HepG2 (cell line): Measurements from ENCODE around the gene ADARB2. TPM values are rescaled to one million over a fixed set of nuclear protein-coding genes. Genes with fewer than 3 reads are reported as not detected.
"Not testable (repeated sequence)": the region's sequence is repeated elsewhere in the genome, so short reads cannot be mapped to it uniquely, and the experiment has no call there.

Source experiments
- ATAC-seq: fragments of 200-7000 bp; cut with Tn5 transposase; 3 replicates; pipeline ENCODE4 v1.9.1; 2020; ENCODE audit warnings: mild to moderate bottlenecking, moderate library complexity
- BruUV-seq: library from RNA; stranded (reverse); fragments of 400-500 nt; replicated peaks from 2 replicates; lab custom pipeline; 2021; lab: Mats Ljungman, UMichigan
- CTCF ChIA-PET: fragments of 300-600 bp; formaldehyde crosslinking; extraction: SDS; loops from one replicate; lab custom pipeline; 2021; ENCODE audit warnings: low total read pairs, inconsistent platforms, low intra/inter-chr PET ratio; lab: Yijun Ruan, JAX
- POLR2A ChIA-PET: fragments of 350-600 bp; sonication (Branson Sonifier 250); formaldehyde crosslinking; loops from one replicate; lab custom pipeline; 2020; ENCODE audit warnings: antibody characterized with exemption, inconsistent platforms; lab: Yijun Ruan, JAX
- DNase-seq: peaks from one replicate; pipeline ENCODE4 v3.0.0-alpha.2; 2015; ENCODE audit warnings: low spot score
- FAIRE-seq: peaks from 3 replicates; lab custom pipeline; 2011; peaks lifted over from hg19 to GRCh38; lab: Jason Lieb, UNC
- H2AFZ ChIP-seq: one replicate; pipeline ENCODE4 v1.6.1; 2011; ENCODE audit warnings: low read length, inconsistent platforms
- H3K27ac ChIP-seq: fragments of 300-600 bp; 3 replicates; pipeline ENCODE4 v1.8.0; 2011; ENCODE audit warnings: mixed run types, mild to moderate bottlenecking, mixed read lengths, low read length, inconsistent platforms; ENCODE audit not compliant: insufficient read depth; ENCODE audit errors: extremely low read length
- H3K27me3 ChIP-seq, 2 experiments: fragments of 200-600 bp in 1 of 2; 2 replicates in 1 of 2; 3 replicates in 1 of 2; pipeline versions ENCODE4 v1.6.0 to v1.8.0; 2011; ENCODE audit warnings: low read length in 2 of 2, mild to moderate bottlenecking in 2 of 2, moderate library complexity in 2 of 2, inconsistent platforms in 1 of 2; ENCODE audit not compliant: insufficient read depth in 2 of 2, control insufficient read depth in 1 of 2
- H3K36me3 ChIP-seq, 2 experiments: fragments of 200-600 bp in 1 of 2; replicated peaks in 1 of 2; 2 replicates in 1 of 2; 3 replicates in 1 of 2; pipeline versions ENCODE4 v1.5.1 to v1.8.0; 2011; ENCODE audit warnings: low read length in 2 of 2, inconsistent platforms in 1 of 2; ENCODE audit not compliant: insufficient read depth in 2 of 2, control insufficient read depth in 1 of 2
- H3K4me1 ChIP-seq: 2 replicates; pipeline ENCODE4 v1.5.1; 2012; ENCODE audit warnings: low read length, inconsistent platforms; ENCODE audit not compliant: insufficient read depth
- H3K4me2 ChIP-seq: 2 replicates; pipeline ENCODE4 v1.6.0; 2011; ENCODE audit warnings: low read depth, low read length, inconsistent platforms
- H3K4me3 ChIP-seq, 3 experiments: fragments of 200-600 bp in 1 of 3; sonication (generic), shearing (Covaris generic) in 1 of 3; replicated peaks in 1 of 3; 2 replicates each; pipeline ENCODE4 v1.5.1; 2011 to 2016; ENCODE audit warnings: low read length in 3 of 3, inconsistent platforms in 2 of 3, low read depth in 2 of 3, mild to moderate bottlenecking in 2 of 3, control low read depth in 1 of 3, mixed read lengths in 1 of 3; ENCODE audit not compliant: insufficient read depth in 1 of 3
- H3K79me2 ChIP-seq: one replicate; pipeline ENCODE4 v1.6.1; 2011; ENCODE audit warnings: low read length, inconsistent platforms; ENCODE audit not compliant: insufficient read depth
- H3K9ac ChIP-seq: 2 replicates; pipeline ENCODE4 v1.6.0; 2011; ENCODE audit warnings: mild to moderate bottlenecking, low read depth, low read length, inconsistent platforms; ENCODE audit not compliant: insufficient read depth
- H3K9me3 ChIP-seq: 2 replicates; pipeline ENCODE4 v1.5.1; 2012; ENCODE audit warnings: mild to moderate bottlenecking, low read length
- H4K20me1 ChIP-seq: 2 replicates; pipeline ENCODE4 v1.6.0; 2011; ENCODE audit warnings: inconsistent platforms, mild to moderate bottlenecking, low read length, moderate library complexity; ENCODE audit not compliant: insufficient read depth
- GZF1 ChIP-seq: sonication (generic); formaldehyde crosslinking; IDR thresholded peaks from 2 replicates; pipeline ENCODE4 v1.5.1; 2020; ENCODE audit warnings: mild to moderate bottlenecking, missing genetic modification reagents
- KAT7 ChIP-seq: IDR thresholded peaks from 2 replicates; pipeline ENCODE4 v1.6.1; 2018; ENCODE audit warnings: borderline replicate concordance, missing compliant biosample characterization
- MTA1 ChIP-seq: sonication (generic); formaldehyde crosslinking; IDR thresholded peaks from 2 replicates; pipeline ENCODE4 v1.4.0; 2020; ENCODE audit warnings: missing genetic modification reagents, mild to moderate bottlenecking, borderline replicate concordance
- NRL ChIP-seq: sonication (generic); formaldehyde crosslinking; IDR thresholded peaks from 2 replicates; pipeline ENCODE4 v1.5.0; 2020; ENCODE audit warnings: missing genetic modification reagents, mild to moderate bottlenecking, moderate library complexity, borderline replicate concordance
- PHB2 ChIP-seq: fragments of 450-650 bp; IDR thresholded peaks from 2 replicates; pipeline ENCODE4 v1.6.1; 2018; ENCODE audit not compliant: partially characterized antibody
- RBAK ChIP-seq: sonication (generic); formaldehyde crosslinking; IDR thresholded peaks from 2 replicates; pipeline ENCODE4 v1.5.1; 2020; ENCODE audit warnings: mild to moderate bottlenecking, missing genetic modification reagents
- SATB2 ChIP-seq: sonication (generic); formaldehyde crosslinking; IDR thresholded peaks from 2 replicates; pipeline ENCODE4 v1.5.0; 2020; ENCODE audit warnings: missing genetic modification reagents
- WGBS: methylation state at CpG from one replicate; pipeline ENCODE4 v1.1.6; 2017; ENCODE audit warnings: low lambda C conversion rate; 5-methylcytosine and 5-hydroxymethylcytosine counted together
- in situ Hi-C: cut with HindIII; loops from 2 replicates; pipeline ENCODE4 v1.10.0; 2017; ENCODE audit warnings: low pct_unique_long_range_greater_than_20kb; ENCODE audit not compliant: extremely low pct_ligation_motif_present
- intact Hi-C: fragments of 100-400 bp; cut with micrococcal nuclease; formaldehyde crosslinking; loops from one replicate; pipeline ENCODE4 v1.10.0; 2022; ENCODE audit not compliant: unreplicated experiment
- polyA plus RNA-seq, 8 experiments: library from polyadenylated mRNA; depleted of rRNA in 3 of 8; stranded (reverse) in 7 of 8; unstranded in 1 of 8; fragments of >200 nt; fragmentation: Illumina TruSeq in 4 of 8; extraction: Trizol in 4 of 8; gene quantifications; 2 replicates each; pipeline versions ENCODE4 v1.2.1 to v1.2.3, GENCODE V29; 2011 to 2016; ENCODE audit warnings: low read depth in 4 of 8, missing spikeins in 1 of 8, mixed read lengths in 1 of 8; ENCODE audit not compliant: insufficient read depth in 1 of 8
- total RNA-seq, 5 experiments: library from RNA; depleted of rRNA; stranded (reverse); fragments of >200 nt; fragmentation: Illumina TruSeq; extraction: Trizol; gene quantifications; 2 replicates each; pipeline ENCODE4 v1.2.3, GENCODE V29; 2016; ENCODE audit warnings: low read depth in 1 of 5

Gene ADARB2
- total and polyA plus RNA-seq, 2 of the 13 experiments (the other 11 are each of a cell fraction or from before 2014, with no cell fraction given): not detected

GRCh38 chr10:1162481-1163203, 574.7 kb downstream of the ADARB2 start:
- in situ Hi-C loops: no loop called here
- no peak for FAIRE-seq

GRCh38 chr10:1161315-1161673, 576.0 kb downstream of the ADARB2 start:
- CTCF ChIA-PET, H3K79me2 ChIP-seq, H3K4me2 ChIP-seq, H3K27ac ChIP-seq, ATAC-seq, FAIRE-seq, H2AFZ ChIP-seq, H3K36me3 ChIP-seq, in situ Hi-C loops, intact Hi-C loops, H3K9ac ChIP-seq, DNase-seq, H3K4me3 ChIP-seq, H4K20me1 ChIP-seq, POLR2A ChIA-PET, H3K9me3 ChIP-seq, BruUV-seq, H3K4me1 ChIP-seq: not testable (repeated sequence)
- H3K27me3 ChIP-seq: peaks cover 1 to 67% of the 10 kb centered on the region in 2 experiments; a peak in 4 of 5 replicates
- 25% methylated on average over 5 of the region's 5 CpGs for WGBS

More at GRCh38 chr10:1162481-1163203, 574.7 kb downstream of the ADARB2 start:
- Histone ChIP-seq H3K4me1 (no peaks in the 10 kb centered on the region), H3K9ac (no peak overlapping the region), H4K20me1 (peaks cover 4% of the 10 kb centered on the region; the same call in 1 of the 2 replicates), H3K27me3 (peaks cover 2 to 66% of the 10 kb centered on the region in 2 experiments; a peak in 4 of 5 replicates), H3K9me3 (no peaks in the 10 kb centered on the region), H3K36me3 (no peaks in the 10 kb centered on the region), H3K4me3 (no peak overlapping the region), H3K4me2 (no peak overlapping the region), H2AFZ (no peak overlapping the region), H3K27ac (no peak overlapping the region), H3K79me2 (no peaks in the 10 kb centered on the region)
- BruUV-seq: no TSS peak
- WGBS: 29% methylated on average over 8 of the region's 13 CpGs
- ChIA-PET POLR2A (no interaction called here), CTCF (no interaction called here)
- no peak for DNase-seq
- no peak for ATAC-seq
- intact Hi-C loops: no loop called here
- TF ChIP-seq KAT7 (CRISPR knock-in tag) (no peak), PHB2 (no peak), RBAK (CRISPR knock-in tag) (no peak), GZF1 (CRISPR knock-in tag) (no peak), NRL (CRISPR knock-in tag) (no peak), MTA1 (CRISPR knock-in tag) (no peak), SATB2 (CRISPR knock-in tag) (no peak)
